GDM1 (cell line): ENCODE results near the gene NIPAL3.
"Not testable (repeated sequence)": the region's sequence is repeated elsewhere in the genome, so short reads cannot be mapped to it uniquely, and the experiment has no call there.

Experiments
- DNase-seq: peaks from one replicate; lab custom pipeline; 2025; lab: John Stamatoyannopoulos, UW

NIPAL3 gene

DNA sequence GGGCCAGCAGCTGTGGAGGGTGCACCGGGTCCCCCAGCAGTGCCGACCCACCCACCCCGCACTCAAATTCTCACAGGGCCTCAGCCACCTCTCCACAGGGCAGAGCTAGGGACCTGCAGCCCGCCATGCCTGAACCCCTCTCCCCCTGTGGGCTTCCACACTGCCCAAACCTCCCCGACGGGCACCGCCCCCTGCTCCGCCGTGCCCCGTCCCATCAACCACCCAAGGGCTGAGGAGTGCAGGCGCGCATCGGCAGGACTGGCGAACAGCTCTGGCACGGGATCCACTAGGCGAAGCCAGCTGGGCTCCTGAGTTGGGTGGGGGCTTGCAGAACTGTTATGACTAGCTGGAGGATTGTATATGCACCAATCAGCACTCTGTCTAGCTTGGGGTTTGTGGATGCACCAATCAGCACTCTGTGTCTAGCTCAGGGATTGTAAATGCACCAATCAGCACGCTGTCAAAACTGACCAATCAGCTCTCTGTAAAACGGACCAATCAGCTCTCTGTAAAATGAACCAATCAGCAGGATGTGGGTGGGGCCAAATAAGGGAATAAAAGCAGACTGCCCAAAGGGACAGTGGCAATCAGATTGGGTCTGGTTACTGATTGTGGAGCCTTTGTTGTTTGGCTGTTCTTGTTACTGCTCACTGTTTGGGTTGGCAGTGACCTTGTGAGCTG, 74.6 kb downstream of the NIPAL3 start:
- DNase-seq = no peak

GRCh38 chr1:24491577-24492360, 76.2 kb downstream of the NIPAL3 start:
- DNase-seq = no peak

GRCh38 chr1:24492935-24493334, 77.3 kb downstream of the NIPAL3 start:
- not testable (repeated sequence) for DNase-seq

- no peak for DNase-seq
Measured at GRCh38 chr1:24493785-24494184, 78.2 kb downstream of the NIPAL3 start.

DNA sequence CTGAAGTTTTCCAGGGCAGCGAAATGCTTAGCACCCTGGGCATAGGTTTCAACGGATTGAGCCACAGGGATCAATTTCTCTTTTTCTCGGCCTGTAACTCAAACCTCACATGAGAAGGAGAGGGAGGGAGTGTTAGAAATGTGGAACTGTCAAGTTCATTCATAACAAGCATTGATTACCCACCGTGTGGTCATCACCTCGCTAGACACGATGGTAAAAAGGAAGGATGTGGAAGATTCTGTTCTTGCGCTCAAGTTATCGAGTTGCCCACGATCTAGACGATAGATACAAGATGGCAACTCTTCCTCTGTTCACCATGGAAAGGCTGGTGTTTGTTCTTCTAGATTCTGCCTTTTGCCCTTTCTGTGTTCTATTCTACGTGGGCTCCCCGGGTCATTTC, 83.0 kb downstream of the NIPAL3 start:
- DNase-seq = no peak

DNA sequence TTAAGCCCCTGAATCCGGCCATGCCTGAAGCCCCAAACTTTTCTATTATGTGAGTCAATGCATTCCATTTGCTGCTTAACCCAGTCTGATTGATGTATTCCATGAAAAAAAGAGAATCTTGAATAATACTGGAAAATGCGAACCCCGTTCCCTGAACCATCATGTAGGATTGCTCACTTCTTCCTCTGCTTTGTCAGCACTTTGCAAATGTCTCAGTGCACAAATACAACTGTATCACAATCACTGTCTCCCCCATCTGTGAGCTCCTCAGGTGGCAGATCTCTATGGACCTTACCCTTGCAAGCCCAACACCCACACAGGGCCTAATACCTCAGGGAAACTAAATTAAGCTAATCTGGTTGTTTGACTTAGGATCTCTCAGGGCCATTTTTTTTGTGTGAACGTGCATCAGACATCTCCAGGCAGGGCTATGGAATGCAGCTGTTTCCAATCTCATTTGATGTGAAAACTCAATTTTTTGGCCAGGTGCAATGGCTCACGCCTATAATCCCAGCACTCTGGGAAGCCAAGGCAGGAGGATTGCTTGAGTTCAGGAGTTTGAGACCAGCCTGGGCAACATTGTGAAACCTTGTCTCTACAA, 84.9 kb downstream of the NIPAL3 start:
- DNase-seq = no peak

GRCh38 chr1:24501371-24502064, 85.9 kb downstream of the NIPAL3 start:
- DNase-seq = peak; percentile 60

DNA sequence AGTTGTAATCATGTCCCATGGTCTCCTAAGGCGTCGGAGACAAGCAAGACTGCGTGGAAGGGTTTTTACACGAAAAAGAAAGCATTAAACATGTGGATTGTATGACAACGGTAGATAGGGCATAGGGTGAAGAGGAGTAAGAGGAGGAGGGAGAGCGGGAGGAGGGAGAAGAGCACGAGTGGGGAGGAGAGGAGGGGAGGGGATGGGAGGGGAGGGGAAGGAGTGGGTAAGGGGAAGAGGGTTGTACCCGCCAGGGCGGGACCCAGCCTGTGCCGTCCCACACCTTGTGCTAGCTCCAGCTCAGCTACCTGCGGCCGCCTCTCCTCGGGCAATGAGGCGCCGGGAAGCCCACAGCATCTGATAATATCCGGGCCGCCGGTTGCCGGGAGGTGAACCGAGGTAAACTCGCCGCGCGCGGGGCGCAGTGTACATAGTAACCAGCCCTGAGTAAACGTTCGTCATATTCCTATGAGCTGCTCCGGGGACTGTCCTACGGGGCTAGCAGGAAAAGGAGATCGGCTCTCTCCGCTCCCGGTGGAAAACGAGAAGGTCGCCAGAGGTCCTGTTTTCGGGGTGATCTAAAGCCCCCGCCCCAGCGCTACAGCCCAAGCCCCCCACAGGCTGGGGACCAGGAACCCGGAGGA, 86.6 kb downstream of the NIPAL3 start:
- peak; percentile 63 for DNase-seq

DNA sequence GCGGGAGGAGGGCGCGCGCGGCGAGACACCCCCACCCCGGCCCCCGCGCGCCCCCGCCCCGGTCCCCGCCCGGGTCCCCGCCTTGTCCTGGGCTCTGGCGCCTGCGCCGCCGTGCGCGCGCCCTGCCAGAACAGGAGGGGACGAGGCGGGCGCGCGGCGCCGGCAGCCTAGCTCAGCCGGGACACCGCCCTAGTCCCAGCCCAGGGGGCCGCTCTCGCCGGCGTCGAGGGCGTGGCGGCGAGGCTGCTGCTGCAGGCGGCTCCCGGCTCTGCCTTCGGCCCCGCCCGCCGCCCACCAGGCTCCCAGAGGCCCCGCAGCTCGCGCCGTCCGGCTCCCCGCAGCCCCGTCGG, 87.1 kb downstream of the NIPAL3 start, which contains the start of gene RCAN3:
Gene RCAN3, plus strand, starts transcription at position 128 of the 350 bp plus-strand sequence. CDS start 11,537 bp downstream, outside the sequence.
- DNase-seq = peak; percentile 93

DNA sequence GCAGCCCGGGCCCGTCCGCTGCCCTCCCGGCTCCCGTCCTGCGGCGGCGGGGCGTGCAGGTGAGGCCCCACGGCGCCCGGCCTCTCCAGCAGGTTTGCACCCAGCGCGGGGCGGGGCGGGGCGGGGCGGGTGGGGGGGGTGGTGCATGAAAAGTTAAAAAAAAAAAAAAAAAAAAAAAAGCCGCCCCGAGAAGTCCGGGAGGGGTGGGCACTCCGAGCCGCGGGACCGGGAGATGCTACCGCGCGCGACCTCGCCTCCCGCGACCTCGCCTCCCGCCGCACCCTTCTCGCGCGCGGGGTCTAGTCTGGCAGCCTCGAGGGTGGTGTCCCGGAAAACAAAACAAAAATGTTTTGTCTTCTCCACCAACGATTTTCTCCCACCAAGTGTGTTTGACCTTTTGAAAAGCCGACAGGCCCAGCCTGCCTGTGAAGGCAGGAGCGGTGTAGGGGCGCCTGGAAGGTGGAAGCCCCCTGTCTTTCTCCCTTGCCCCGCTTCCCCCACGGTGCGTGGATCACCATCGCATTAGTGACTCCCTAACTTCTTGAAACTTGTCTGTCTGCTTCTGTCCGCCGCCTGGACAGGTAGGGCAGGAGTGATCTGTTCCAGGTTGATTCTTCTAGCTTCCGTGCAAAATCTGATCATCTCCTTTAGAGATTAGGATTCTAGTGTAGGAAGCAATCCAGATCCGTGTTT, 87.6 kb downstream of the NIPAL3 start:
- DNase-seq = no peak

DNA sequence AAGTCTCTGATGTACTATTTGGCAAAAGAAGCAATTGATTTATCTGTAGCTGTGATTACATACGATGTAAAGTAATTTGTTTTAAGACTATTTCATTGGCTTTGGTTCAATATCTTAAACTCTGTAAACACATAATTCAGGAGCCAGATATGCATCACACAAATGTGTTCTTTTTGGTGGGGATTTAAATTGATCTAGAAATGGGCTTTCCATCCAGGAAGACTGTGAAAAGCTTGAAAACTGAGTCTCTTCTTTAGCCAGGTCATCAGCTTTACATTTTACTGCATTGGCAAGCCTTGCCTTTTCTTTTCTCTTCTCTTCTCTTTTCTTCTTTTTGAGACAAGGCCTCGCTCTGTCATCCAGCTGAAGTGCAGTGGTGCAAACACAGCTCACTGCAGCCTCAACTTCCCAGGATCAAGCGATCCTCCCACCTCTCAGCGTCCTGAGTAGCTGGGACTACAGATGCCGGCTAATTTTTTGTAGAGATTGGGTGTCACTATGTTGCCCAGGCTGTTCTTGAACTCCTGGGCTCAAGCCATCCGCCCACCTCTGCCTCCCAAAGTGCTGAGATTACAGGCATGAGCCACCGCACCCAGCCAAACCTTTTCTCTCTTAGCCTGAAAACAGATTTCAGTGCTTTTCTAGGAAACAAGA, 88.4 kb downstream of the NIPAL3 start:
- no peak for DNase-seq

GRCh38 chr1:24504560-24504959, 89.0 kb downstream of the NIPAL3 start:
- no peak for DNase-seq

- no peak for DNase-seq
Measured at GRCh38 chr1:24505816-24506215, 90.2 kb downstream of the NIPAL3 start.

DNA sequence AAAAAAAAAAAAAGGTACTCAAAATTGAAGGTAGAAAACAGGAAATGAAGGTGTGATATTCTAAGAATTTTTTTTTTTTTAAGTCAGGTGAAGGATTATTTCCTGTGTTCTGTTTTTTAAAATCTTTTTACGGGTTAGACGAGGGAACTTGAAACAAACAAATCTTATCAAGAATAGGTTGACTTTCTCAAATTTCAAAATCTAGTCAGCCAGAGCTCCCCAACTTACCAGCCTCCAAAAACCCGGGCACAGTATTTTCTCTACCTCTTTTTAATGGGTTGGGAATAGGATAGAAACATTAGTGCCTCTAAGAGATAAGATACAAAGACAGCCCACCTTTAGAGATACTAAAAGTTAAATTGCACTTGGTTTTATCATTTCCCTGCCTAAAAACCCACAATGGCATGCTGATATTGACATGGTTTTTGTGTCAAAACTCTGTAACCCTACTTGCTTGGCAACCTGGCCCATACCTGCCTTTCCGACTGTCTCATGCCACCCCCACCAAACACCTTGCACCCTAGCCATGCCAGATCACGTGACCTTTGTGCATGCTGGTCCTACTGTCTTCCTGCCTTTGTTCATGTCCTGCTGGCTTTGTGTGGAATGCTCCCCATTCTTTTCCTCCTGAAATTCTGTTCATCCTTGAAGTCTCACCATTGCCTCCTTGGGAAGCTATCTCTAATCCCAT, 91.2 kb downstream of the NIPAL3 start:
- no peak for DNase-seq

DNA sequence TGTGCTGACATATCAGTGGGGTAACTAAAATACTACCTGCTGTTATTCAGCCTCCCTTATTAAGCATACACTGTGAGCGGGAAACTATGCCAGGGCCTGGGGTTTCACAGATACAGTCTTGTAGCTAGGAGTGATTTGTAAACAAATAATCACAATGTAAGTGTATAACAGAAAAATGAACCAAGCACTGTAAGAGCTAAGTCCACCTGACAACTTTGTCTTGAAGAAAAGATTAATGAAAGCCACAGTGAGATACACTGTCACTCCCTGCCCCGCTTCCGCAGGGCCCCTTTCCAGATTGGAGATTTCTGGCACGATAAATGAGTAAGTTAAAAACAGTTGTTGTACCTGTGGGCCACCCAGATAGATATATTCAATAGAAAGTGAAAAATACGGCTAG, 91.8 kb downstream of the NIPAL3 start:
- no peak for DNase-seq

- DNase-seq = no peak
Measured at GRCh38 chr1:24508911-24509310, 93.3 kb downstream of the NIPAL3 start.

GRCh38 chr1:24513706-24514105, 98.1 kb downstream of the NIPAL3 start:
- DNase-seq = no peak

GRCh38 chr1:24514946-24515345, 99.3 kb downstream of the NIPAL3 start:
- no peak for DNase-seq

DNA sequence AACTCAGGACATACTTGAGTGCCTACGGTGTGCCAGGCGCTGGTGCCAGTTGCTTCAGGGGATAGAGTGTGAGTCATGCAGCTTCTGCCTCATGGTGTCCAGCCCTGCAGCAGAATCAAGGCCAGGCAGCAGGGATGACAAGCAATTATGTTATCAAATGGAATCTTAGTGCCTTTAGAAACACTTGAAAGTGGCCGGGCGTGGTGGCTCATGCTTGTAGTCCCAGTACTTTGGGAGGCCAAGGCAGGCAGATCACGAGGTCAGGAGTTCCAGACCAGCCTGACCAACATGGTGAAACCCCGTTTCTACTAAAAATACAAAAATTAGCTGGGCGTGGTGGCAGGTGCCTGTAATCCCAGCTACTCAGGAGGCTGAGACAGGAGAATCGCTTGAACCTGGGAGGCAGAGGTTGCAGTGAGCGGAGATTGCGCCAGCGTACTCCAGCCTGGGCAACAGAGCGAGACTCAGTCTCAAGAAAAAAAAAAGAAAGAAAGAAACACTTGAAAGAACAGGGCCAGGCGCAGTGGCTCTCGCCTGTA, 100.1 kb downstream of the NIPAL3 start:
- DNase-seq = not testable (repeated sequence)

DNA sequence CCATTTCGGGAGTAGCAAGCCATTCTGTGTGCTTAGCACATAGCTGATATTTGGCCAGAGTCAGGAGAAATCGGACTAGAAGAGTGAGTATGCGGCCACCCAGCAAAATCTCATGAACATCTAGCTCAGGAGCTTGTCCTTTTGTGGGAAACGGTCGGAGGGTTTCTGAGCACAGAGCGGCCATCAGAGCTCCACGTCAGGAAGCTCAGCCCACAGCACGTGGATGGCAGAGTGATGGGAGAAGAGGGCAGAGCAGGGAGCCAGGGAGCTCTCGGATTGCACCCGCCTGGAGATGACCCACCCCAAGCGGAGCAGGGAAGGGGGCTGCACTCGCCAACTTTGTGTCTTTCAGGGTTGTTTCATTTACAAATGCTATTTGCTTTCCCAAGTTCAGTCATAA, 100.9 kb downstream of the NIPAL3 start:
- no peak for DNase-seq
